GM12892 (cell line): Measurements from ENCODE around the gene EHF.
"Not testable (repeated sequence)": the region's sequence is repeated elsewhere in the genome, so short reads cannot be mapped to it uniquely, and the experiment has no call there.

Source experiments
- DNase-seq: peaks from one replicate; pipeline ENCODE4 v3.0.0; 2011; ENCODE audit not compliant: insufficient read length
- FAIRE-seq: peaks from 2 replicates; lab custom pipeline; 2011; peaks lifted over from hg19 to GRCh38; lab: Jason Lieb, UNC
- POLR2A ChIP-seq: IDR thresholded peaks from 2 replicates; pipeline ENCODE4 v1.6.1; 2011; ENCODE audit warnings: low read depth, low read length, control low read depth
- POLR2AphosphoS5 ChIP-seq: IDR thresholded peaks from 2 replicates; pipeline ENCODE4 v1.6.1; 2011; ENCODE audit warnings: low read depth, low read length, control low read depth
- TAF1 ChIP-seq: IDR thresholded peaks from 2 replicates; pipeline ENCODE4 v1.6.1; 2011; ENCODE audit warnings: low read depth, mild to moderate bottlenecking, control low read depth, low read length, borderline replicate concordance

The EHF gene

GRCh38 chr11:34682825-34683224 is 61.9 kb downstream of the EHF start:
- no peak for DNase-seq
- FAIRE-seq, result no peak
- no peak for TF ChIP-seq TAF1
- no peak for TF ChIP-seq POLR2A
- TF ChIP-seq POLR2AphosphoS5, result no peak

- FAIRE-seq, result no peak
- no peak for DNase-seq
- TF ChIP-seq TAF1 (no peak), POLR2A (no peak), POLR2AphosphoS5 (no peak)
Observed at GRCh38 chr11:34683396-34683795, 62.5 kb downstream of the EHF start.

- TF ChIP-seq TAF1 (no peak), POLR2A (no peak), POLR2AphosphoS5 (no peak)
- DNase-seq (no peak), FAIRE-seq (no peak)
Observed at GRCh38 chr11:34685864-34686263, 65.0 kb downstream of the EHF start.

GRCh38 chr11:34692299-34692698 is 71.4 kb downstream of the EHF start:
- not testable (repeated sequence) for DNase-seq, FAIRE-seq

- TF ChIP-seq TAF1 (no peak), POLR2AphosphoS5 (no peak), POLR2A (no peak)
- no peak for DNase-seq
- FAIRE-seq, result no peak
Observed at GRCh38 chr11:34696862-34697261, 76.0 kb downstream of the EHF start.

- DNase-seq, result no peak
- TF ChIP-seq TAF1, result no peak
- no peak for TF ChIP-seq POLR2AphosphoS5
- TF ChIP-seq POLR2A, result no peak
- FAIRE-seq, result no peak
Observed at GRCh38 chr11:34706709-34707461, 86.0 kb downstream of the EHF start.

- no peak for FAIRE-seq
- no peak for DNase-seq
- TF ChIP-seq POLR2AphosphoS5 (no peak), TAF1 (no peak), POLR2A (no peak)
Observed at GRCh38 chr11:34707462-34707840, 86.6 kb downstream of the EHF start.
